ENCODE data around the gene KIFC3.

DNA sequence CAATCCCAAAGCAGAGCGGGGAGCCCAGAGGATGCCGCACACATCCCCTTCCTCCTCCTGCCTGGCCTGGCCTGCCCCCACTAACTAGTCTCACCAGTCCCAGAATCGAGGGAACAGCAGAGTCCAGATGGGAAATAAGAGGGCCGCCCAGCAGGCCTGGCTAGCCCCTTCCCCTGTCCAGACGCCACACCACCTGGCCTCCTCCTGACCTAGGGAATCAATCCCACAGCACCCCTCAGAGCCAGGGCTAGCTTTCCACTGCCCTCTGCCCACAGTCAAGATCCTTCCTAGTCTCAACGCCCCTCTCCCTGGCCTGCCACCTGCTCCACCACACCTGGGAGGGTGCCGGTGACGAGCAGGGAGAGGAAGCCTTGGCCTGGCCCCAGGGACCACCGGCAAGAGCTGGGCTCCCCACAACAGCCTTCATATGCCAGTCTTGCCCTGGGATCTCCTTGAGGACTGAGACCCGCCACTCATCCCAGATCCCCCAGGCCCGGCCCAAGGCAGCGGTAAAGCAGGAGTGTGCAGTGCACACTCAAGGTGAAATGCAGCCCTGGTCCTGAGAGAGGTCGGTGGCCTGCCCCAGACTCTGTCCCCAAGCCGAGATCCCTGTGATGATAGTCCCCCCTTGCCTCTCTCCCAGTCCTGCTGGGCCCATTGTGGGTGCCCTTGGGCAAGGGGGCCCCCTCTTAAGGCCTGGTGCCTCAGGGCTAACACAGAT, 38.8 kb downstream of the KIFC3 start:
- TF ChIP-seq, protein P1, sequence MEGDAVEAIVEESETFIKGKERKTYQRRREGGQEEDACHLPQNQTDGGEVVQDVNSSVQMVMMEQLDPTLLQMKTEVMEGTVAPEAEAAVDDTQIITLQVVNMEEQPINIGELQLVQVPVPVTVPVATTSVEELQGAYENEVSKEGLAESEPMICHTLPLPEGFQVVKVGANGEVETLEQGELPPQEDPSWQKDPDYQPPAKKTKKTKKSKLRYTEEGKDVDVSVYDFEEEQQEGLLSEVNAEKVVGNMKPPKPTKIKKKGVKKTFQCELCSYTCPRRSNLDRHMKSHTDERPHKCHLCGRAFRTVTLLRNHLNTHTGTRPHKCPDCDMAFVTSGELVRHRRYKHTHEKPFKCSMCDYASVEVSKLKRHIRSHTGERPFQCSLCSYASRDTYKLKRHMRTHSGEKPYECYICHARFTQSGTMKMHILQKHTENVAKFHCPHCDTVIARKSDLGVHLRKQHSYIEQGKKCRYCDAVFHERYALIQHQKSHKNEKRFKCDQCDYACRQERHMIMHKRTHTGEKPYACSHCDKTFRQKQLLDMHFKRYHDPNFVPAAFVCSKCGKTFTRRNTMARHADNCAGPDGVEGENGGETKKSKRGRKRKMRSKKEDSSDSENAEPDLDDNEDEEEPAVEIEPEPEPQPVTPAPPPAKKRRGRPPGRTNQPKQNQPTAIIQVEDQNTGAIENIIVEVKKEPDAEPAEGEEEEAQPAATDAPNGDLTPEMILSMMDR (conservative IDR thresholded peaks at IDR 0.05): no peak
- no peak for TF ChIP-seq ZFX (IDR thresholded peaks at IDR 0.05)

Measured in C4-2B (cell line).